GM18519 (cell line): ENCODE results near the gene CHRNB2.

Source experiments
- ATAC-seq: cut with Tn5 transposase; IDR thresholded peaks from one replicate; pipeline ENCODE4 v1.9.1; 2021; ENCODE audit warnings: mild to moderate bottlenecking, moderate library complexity; ENCODE audit not compliant: unreplicated experiment, low FRiP score

The CHRNB2 gene

DNA sequence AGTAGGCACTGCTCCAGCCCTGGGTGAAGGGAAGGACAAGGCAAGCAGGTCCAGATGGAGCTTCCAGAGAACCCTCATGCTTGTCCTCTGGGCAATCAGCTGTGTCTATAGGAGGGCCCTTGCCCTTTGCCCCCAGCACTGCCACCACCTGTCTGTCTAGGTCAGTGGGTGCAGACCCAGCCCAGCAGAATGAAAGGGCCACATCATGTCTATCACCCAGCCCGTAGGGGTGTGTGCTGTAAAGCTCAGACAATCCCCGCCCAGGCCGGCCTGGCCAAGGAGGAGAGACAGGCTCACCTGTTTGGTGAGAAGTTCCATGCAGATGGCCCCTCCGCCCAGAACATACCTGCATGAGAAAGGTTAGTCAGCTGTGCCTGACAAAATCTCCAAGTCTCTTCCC, 16.1 kb upstream of the CHRNB2 start:
- no peak for ATAC-seq

DNA sequence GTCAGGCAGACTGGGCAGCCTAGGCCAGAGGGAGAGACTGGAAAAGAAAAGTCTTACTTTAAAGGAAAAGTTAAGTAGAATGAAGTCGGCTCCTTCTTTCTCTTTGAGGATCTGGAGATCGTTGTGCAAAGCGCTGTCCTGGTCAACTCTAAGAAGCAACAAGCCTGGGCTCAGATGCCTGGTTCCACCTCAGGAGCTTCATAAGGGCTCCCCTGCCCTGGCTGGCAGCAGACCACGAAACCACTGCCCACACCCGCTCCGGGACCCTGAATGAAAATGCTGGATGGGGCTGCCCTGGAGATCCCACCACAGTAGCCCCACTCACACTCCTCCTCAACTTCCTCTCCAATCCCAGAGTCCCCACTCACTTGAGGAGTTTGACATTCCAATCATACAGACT, 15.5 kb upstream of the CHRNB2 start:
- ATAC-seq, result no peak

DNA sequence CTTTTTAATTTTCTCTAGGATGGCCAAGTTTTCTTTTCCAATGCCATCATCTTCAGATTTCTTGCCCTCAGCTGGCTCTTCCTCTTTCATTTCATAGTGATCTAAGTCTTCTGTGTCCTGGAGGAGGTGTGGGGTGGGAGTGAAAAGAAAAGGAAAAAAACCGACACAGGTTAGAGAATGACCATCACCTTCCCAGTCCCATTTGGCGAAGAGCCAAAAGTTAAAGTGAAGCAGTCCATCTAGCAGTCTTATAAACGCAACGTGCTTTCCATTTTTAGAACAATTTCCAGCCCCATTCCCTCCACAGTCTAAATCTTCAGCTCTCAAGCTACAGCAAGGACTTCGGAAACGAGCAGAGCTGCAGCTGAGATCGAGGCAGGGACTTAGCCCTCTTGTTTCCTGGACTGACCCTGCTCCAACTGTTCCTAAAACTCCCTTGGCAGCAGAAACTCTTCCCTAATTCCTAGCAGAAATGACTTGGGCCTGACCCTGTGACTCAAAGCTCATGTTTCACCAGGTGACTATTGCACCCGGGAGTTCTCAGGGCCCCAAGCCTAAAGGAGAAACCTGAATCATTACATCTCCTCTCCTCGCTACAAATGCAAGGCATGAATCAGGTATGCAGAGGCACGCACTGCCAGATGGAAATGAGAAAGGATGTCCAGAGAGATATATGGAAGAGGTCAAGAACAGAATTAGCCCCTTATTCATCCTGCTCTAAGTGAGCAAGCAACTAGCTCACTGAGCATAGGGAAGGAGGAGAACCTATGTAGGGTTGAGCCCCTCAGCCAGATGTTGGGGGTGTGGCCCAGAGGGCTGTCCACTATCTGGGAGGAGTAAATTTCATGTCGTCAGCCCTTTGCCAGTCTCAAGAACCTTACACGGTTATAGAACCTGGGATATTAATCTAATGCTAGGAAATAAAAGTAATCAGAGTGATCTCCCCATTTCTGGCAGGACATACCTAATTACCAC, 14.2 kb upstream of the CHRNB2 start:
- no peak for ATAC-seq

DNA sequence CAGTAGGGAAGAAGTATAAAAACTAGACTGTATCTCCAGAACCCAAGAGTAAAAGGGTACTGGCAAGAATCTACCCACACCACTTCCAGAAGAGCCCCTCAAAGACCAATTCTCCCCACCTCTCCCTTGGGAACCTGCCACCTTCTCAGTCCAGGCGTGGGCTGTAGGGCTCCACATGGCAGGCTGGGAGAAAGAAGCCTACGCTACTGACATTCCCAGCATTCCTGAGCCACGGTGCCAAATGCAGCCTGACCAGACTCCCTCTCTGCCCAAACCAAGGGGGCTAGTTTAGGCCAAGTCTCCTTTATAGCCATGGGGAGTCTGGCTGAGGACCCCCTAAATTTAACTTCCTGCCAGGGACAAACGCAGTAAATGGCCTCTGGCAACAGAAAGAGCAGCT, 11.2 kb upstream of the CHRNB2 start:
- no peak for ATAC-seq

DNA sequence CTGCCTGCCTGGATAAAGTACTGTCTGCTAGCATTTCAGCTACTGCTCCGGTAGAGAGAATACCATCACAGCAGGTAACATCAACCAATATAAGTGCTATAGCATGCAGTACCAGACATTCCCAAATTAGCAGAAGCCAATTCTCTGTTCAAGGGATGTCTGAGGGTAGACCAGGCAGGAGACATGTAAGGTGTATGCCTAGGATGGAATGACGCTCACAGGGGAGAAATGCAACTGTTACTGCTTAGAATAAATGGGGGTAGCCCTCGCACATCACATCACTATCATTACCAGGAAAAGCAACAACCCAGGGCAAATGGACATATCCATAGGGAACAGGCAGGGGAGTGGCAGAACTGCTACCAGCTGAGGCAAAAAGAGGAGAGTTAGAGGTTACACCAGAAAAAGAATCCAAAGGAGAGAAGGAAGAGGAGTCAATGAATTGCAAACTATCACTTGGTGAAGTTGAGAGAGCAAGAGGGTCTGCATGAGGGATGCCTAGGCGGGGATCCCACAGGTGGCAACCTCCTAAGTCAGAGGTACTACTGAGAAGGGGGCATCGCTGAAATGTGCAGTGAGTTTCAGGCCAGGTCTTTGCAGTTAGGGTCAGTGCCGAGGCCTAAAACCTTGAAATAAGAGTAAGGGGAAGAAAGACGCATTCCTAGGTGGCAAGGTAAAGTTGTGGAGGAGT, 10.2 kb upstream of the CHRNB2 start:
- no peak for ATAC-seq

DNA sequence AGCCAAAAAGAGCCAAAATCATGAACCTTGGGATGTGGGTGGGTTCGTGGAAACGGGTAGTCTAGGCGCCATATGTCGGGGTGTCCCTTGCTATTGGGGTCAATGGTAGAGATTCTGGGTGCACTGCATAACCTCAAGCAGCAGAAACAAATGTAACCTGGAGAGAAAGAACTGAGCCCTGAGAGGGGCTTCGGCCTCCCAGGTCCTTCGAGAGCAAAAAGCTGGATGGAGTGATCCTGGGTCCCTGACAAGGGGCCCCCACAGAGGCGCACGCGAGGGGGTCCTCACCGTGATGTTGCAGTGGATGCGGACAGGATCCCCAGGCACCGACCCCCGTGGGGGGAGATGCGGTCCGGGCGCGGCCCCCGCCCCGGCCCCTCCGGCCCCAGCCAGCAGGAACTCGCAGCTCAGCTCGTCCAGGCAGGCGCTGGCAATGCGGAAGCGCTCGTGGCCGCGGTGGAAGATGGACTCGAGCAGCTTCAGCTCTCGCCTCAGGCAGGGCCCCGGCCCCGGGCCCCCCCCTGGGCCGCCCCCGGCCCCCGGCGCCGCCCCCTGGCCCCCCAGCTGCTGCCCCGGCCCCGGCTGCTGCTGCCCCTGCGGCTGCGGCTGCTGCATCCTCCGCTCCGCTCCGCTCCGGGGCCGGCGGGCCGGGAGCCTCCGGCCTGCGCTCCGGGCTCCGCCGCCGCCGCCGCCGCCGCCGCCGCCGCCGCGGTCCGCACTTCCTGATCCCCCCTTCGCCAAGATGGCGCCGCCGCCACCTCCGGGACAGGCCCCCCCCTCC, 9.4 kb upstream of the CHRNB2 start, which contains the start of gene UBE2Q1:
UBE2Q1 (minus strand) TSS at position 724 of the 781 bp plus-strand sequence; CDS start at position 615, 109 bp downstream.
- ATAC-seq, result peak; percentile 9

DNA sequence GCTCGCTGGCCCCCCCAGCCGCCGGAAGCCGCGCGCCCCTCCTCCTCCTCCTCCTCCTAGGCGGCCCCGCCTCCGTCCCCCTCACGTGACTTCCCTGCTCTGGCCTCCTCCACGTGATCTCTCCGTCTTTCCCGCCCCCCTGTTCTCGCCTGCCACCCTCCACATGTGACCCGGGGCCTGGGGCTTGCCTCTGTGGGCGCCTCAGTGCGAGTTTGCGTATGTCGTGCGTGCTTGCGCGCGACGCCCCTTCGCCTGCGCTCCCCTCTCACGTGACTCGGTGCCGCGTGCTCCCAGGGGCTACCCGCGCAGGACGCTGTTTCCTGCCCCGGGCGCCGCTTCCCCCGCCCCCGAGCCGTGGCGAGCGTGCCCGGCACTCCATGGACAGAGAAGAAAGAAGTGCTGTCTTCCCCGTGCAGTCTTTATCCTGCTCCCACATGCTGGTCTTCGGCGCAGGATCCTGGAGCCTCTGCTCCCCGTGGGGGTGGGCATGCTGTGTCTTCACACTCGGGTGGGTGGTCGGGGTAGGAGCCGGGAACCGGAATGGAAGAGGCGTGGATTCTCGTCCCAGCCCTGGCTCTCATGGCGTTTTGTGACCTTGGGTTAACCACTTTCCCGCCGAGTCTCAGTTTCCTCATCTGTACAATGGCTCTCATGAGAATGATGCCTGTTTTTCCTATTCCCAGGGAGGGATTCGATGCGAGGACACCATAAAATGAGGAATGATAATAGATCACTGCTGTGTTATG, 8.7 kb upstream of the CHRNB2 start:
- peak; percentile 83 for ATAC-seq

DNA sequence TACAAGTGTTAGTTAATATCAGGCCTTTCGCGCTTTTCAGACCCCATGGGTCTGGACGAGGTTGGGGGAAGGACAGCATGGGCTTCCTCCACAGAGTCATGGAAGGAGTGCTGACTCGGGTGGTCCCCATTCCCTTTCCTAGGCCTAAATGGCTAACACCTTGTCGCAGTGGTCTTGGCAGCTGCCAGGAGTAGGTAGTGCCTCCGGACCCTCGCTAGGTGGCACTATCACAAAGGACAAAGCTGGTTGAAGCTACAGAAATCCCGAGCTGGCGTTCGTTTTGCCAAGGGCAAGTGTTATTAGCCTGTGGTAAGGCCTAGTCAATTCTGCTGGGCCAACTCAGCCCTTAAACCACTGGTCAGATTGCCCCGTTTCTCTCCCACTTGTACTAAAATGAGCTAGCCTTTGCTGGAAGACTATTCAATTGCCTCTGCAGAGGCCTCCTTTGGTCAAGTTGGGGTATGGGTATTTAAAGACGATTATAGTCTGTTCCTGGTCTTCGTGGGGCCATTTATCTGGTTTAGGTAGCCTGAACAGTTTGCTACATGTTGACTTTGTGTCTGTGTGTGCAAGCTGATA, 8.0 kb upstream of the CHRNB2 start:
- ATAC-seq, result no peak

DNA sequence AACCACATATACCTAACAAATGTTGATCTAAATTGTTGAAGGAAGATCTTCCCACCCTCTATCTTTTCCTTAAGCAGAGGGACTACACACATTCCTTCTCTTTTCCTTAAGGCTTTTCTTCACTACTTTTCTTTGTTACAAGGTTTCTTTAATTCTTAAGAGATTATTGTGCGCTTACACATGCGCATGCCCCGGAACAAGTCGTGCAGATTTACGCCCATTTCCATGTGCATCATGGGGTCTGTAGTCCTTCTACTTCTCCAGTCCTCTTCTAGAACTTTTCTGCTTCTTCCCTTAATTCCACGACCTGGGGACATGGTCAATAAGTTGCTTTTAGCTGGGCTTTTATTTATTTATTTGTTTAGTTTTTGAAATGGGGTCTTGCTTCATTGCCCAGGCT, 1.7 kb upstream of the CHRNB2 start:
- no peak for ATAC-seq

DNA sequence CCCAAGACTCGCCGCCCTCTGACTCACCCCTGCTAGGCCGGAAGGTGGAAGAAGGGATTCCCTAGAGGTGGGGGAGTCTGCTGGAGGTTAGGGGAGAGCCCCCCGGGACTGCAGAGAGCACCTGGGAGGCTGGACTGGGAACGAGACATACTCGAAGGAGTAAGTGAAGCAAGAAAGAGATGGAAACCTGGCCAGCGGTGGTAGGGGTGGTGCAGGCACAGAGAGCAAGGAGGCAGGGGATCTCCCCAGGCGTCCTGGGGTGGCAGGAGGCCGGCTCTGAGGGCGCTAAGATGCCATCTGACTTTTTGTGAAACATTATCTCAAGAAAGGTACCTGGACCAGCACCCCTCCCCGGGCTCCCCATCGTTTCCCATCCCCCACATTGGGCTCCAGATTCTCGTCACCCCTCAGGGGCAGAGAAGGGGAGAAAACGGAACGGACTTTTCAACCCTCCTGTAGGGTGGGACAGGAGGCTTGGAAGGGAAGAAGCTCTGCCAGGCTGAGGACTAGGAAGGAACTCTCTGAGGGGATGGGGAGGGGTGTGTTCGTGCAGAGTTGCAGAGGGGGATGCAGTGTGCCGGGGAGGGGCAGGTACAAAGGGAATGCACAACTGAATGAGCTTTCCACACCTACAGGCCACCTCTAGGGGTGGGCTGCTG, 708 bp downstream of the CHRNB2 start:
- ATAC-seq, result no peak

DNA sequence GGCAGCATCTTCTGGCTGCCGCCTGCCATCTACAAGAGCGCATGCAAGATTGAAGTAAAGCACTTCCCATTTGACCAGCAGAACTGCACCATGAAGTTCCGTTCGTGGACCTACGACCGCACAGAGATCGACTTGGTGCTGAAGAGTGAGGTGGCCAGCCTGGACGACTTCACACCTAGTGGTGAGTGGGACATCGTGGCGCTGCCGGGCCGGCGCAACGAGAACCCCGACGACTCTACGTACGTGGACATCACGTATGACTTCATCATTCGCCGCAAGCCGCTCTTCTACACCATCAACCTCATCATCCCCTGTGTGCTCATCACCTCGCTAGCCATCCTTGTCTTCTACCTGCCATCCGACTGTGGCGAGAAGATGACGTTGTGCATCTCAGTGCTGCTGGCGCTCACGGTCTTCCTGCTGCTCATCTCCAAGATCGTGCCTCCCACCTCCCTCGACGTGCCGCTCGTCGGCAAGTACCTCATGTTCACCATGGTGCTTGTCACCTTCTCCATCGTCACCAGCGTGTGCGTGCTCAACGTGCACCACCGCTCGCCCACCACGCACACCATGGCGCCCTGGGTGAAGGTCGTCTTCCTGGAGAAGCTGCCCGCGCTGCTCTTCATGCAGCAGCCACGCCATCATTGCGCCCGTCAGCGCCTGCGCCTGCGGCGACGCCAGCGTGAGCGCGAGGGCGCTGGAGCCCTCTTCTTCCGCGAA, 3.8 kb downstream of the CHRNB2 start:
- ATAC-seq, result no peak

DNA sequence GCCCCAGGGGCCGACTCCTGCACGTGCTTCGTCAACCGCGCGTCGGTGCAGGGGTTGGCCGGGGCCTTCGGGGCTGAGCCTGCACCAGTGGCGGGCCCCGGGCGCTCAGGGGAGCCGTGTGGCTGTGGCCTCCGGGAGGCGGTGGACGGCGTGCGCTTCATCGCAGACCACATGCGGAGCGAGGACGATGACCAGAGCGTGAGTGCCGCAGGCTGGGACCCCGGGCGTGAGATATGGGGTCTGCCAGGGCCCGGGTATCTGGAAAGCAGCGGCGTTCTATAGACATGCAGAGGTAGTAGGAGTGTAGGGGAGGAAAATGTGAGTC, 4.3 kb downstream of the CHRNB2 start:
- ATAC-seq, result no peak

DNA sequence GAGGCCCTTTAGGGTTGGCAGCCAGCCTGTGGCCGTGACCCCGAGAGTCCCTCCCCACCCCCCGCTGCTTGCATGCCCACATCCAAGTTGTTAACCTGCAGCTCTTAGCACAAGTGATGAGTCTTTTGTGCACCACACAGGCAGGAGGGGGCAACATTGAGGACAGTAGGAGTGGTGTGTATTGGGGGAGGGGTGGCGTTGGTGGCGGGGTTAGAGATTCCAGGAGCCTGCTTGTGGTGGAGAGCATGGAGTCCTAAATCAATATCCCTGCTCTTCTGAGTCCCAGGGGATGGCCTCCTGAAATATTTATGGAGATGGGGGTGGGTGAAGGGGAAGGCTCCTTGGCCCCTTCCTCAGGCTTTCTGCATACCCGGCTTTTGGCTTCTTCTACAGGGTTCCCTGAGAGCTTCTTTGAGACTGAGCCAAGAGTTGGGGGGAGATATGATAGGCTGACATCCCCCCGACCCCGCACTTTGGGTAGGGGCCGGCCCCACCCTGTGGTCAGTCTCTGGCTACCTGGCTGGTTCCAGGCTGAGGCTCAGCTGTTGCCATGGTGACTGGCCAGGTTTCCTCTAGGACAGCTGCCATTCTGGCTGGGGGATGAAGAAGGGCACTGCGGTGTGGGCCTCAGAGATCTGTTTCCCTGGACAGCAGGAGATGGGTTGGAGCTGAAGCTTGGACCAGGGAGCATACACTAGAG, 5.0 kb downstream of the CHRNB2 start:
- ATAC-seq, result no peak

DNA sequence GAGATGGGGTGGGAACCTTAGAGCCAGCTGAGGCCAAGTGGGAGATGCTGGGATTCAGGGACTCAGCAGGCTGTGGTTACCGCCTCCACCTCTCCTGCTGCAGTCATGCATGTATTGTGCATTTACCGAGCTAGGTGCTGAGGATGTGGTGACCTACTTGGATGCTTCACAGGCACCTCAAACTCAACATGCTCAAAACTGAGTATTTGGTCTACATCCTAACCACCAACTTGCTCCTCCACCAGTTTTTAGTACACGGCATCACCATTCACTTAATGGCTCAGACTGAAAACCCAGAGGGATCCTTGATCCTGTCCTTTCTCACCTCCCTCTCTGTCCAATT, 5.6 kb downstream of the CHRNB2 start:
- no peak for ATAC-seq

DNA sequence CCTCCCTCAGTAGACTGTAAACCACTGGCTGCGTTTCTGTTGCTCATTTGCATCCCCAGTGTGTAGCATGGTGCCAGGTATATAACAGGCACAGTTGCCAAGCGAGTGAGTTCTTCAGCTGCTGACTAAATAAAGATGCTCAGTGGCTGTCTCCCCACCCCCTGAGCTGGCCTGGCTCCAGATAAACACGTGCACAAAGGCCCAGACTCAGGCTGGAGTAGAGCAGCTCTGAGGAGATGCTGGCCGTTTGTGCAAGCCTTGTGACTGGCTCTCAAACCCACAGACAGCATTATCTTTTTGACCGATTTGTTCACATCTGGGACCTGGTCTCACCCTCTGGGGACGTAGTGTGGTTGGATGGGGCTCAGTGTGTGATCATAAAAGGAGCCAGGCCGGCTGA, 7.1 kb downstream of the CHRNB2 start:
- ATAC-seq, result no peak

DNA sequence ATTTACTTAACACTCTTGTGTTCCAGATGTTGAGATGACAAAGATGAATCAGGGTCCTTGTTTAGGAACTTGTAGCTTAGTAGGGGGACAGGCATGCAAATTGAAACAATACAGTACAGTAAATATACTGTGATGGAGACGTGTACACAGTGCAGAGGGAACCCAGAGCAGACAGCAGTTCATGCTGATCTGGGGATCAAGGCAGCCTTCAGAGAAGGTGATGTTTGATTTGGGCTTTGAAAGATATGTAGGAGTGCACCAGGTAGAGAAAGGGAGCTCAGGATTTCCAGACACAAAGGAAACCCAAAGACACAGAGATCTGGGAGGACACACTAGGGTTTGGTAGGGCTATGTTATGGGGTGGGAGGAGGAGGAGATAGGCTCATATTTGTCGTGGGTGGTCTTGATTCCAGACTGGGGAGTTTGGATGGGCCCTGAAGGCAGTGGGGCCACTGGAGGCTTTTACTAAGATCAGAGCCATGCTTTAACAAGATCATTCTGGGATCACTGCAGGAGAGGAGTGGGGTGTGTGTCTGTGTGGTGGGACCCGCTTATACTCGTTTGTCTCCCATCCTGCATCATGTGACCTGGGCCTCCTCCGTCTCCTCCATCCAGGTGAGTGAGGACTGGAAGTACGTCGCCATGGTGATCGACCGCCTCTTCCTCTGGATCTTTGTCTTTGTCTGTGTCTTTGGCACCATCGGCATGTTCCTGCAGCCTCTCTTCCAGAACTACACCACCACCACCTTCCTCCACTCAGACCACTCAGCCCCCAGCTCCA, 7.8 kb downstream of the CHRNB2 start:
- ATAC-seq, result no peak

DNA sequence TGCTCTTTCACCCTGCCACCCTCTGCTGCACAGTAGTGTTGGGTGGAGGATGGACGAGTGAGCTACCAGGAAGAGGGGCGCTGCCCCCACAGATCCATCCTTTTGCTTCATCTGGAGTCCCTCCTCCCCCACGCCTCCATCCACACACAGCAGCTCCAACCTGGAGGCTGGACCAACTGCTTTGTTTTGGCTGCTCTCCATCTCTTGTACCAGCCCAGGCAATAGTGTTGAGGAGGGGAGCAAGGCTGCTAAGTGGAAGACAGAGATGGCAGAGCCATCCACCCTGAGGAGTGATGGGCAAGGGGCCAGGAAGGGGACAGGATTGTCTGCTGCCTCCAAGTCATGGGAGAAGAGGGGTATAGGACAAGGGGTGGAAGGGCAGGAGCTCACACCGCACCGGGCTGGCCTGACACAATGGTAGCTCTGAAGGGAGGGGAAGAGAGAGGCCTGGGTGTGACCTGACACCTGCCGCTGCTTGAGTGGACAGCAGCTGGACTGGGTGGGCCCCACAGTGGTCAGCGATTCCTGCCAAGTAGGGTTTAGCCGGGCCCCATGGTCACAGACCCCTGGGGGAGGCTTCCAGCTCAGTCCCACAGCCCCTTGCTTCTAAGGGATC, 8.5 kb downstream of the CHRNB2 start:
- no peak for ATAC-seq
